Fibroblast of mammary gland (primary cell): Measurements from ENCODE around the gene CACNB2.

Experiments
- DNase-seq: peaks from one replicate; pipeline ENCODE4 v3.0.0-alpha.2; 2010; ENCODE audit warnings: low read depth
- H3K4me3 ChIP-seq: 2 replicates; pipeline ENCODE4 v1.5.1; 2011; ENCODE audit warnings: low read depth, mild to moderate bottlenecking, low read length, moderate library complexity; ENCODE audit not compliant: control insufficient read depth
- TF ChIP-seq, protein P1 (sequence below): conservative IDR thresholded peaks from 2 replicates; pipeline ENCODE4 v1.5.1; 2011; ENCODE audit warnings: low read depth, low read length, inconsistent platforms; ENCODE audit not compliant: control insufficient read depth, insufficient read depth

Gene CACNB2

DNA sequence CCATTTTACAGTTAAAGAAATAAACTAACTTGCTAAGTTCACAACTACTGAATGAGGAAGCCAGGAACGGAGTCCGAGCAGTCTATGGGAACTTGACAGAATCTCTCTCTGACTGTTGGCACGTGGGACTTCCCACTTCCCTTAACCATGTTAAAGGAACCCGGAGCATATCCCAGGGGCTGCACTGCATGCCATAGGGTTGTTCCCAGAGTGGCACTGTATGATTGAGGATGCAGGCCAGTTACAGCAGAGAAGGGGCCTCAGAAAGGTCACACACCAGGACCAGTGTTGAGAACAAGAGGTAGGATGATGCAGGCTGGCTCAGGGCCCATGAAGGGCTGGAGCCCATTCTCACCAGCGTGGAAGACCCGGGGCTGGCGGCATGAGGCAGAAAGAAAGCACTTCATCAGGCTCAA lies 309.4 kb downstream of the CACNB2 start:
- TF ChIP-seq, protein P1, sequence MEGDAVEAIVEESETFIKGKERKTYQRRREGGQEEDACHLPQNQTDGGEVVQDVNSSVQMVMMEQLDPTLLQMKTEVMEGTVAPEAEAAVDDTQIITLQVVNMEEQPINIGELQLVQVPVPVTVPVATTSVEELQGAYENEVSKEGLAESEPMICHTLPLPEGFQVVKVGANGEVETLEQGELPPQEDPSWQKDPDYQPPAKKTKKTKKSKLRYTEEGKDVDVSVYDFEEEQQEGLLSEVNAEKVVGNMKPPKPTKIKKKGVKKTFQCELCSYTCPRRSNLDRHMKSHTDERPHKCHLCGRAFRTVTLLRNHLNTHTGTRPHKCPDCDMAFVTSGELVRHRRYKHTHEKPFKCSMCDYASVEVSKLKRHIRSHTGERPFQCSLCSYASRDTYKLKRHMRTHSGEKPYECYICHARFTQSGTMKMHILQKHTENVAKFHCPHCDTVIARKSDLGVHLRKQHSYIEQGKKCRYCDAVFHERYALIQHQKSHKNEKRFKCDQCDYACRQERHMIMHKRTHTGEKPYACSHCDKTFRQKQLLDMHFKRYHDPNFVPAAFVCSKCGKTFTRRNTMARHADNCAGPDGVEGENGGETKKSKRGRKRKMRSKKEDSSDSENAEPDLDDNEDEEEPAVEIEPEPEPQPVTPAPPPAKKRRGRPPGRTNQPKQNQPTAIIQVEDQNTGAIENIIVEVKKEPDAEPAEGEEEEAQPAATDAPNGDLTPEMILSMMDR = no peak
- DNase-seq = no peak
- H3K4me3 ChIP-seq = no peak overlapping the region

DNA sequence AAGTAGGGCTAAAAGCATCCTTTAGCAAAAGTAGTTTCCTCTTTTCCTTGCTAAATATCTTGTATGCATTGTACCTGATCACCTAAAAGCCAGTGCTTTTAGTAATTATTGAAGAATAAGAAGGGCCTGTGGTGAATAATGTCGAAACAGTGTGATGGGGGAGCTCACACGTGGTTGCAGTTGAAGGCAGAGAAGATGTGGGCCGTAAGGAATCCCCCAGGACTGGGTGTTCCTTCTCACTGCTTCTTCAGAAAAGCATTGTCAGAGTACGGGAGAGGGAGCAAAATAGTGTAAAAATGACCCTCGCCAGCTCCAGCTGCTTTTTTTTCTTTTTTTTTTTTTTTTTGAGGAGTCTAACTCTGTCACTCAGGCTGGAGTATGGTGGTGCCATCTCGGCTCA lies 310.1 kb downstream of the CACNB2 start:
- TF ChIP-seq, protein P1 = no peak
- no peak for DNase-seq
- no peak overlapping the region for H3K4me3 ChIP-seq

DNA sequence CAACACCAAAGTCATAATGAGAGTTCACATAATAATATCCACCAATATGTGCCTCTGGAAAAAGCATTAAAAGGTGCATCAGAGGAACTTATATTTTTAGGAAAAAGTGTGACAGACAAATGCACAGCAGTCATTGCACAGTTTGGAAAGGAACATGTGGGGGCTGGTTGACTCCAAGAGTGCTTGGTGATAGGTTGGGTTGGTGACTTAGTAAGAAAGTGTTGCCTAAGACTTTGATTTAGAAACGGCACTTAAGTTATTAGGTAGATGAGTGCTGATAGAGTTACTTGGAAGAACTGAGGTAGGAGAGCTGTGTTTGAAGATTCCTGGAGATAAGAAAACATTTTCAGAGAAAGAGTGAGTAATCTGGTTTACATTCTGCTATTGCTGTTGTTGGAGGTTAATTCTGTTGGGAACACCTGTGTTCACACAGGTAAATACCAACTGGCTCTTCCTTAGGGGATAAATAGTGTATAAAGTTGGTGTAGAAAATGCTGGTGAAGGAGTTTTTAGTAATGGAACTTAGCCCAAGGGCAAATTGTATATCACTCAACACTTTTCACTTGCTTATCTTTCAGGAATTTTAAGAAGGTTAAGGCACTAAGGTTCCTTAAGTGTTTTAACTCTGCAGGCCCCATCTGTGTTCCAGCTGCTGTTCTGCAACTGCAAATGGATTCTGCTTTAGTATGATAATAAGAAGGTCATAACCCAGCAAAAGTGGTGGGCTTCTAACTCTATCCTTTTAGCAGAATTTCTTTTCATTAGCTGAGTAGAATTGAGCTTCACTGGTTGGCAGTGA lies 315.1 kb downstream of the CACNB2 start:
- H3K4me3 ChIP-seq = no peak overlapping the region
- TF ChIP-seq, protein P1 = no peak
- no peak for DNase-seq

DNA sequence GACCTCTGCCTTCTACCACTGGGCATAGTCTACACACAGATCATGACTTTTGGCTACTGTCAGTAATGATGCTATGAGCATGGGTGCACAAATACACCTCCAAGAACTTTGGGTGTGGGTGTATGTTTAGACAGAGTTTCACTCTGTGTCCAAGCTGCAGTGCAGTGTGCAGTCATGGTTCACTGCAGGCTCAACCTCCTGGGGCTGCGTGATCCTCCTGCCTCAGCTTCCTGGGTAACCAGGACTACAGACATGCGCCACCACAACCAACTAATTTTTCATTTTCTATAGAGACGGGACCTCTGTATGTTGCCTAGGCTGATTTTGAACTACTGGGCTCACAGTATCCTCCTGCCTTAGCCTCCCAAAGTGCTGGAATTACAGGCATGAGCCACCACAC lies 316.8 kb downstream of the CACNB2 start:
- TF ChIP-seq, protein P1 = no peak
- H3K4me3 ChIP-seq = no peak overlapping the region
- DNase-seq = no peak

DNA sequence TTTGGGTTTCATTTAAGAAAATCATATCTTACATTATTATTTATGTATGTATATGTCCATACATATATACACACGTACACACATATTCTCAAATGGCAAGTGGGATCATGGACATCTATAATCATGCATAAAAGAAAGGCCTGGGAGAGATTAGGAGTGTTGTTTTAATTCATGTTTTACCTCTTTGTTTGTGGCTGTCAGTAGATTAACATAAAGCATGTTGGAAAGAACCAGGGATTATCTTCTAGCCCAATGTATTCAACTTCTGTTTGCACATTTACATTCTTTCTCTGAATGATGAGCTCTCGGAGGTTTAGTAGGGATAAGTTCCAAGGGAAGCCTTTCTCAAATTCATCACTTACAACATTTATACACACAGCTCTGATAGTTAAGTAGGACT lies 319.8 kb downstream of the CACNB2 start:
- DNase-seq = no peak
- no peak overlapping the region for H3K4me3 ChIP-seq
- TF ChIP-seq, protein P1 = no peak

DNA sequence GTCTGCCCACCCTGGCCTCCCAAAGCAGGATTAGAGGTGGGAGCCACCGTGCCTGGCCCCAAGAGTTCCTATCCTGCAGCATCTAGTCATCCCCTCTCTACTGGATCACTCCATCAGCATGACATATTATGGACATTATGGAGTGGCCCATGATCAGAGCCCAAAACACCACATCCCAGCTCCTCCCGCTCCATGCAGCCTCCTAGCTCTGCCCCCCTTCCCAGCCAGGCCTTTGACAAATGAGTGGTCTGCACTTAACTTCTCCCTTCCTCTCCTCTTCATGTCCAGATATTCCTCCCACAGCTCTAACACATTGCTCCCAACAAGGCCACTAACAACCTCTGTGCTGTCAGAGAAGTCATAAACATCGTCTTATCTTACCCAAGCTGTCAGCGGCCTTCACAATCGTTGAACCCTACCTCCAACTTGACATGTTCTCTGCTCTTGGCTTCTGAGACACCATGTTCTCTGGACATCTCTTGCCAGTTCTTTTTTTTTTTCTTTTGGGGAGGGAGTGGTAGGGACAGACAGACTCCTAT lies 323.5 kb downstream of the CACNB2 start:
- no peak for DNase-seq
- TF ChIP-seq, protein P1 = no peak
- H3K4me3 ChIP-seq = no peak overlapping the region
